ENCODE measurements around the gene PALLD.

DNA sequence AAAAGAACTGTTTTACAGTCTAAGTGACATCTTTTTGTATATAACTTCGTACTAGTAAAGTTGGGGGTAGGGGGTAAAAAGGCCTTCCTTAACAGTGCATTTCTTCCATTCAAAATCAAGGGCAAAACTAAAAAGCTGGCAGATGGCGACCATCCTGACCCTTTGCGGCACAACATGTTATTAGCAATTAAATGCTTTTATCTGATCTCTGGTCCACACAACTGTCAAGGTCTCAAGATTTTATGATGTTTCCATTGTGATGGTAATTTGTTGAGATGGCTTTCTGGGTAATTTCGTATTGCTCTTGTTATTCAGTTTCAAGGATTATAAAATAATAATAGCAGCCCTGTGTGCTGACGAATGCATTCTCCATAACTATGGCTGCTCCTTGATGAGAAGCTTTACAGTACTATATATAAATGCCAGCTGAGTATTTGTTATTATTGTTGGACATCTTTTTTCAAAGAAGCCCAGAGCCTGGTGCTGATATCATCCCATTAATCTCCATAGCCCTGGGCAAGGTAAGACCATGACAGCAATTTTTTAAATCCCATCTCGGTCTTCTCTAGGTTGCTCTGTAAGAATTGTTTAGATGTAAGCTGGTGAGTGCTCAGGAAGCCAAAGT, 423.7 kb downstream of the PALLD start:
- TF ChIP-seq CTCF (IDR thresholded peaks at IDR 0.05) (no peak), POLR2AphosphoS5 (IDR thresholded peaks at IDR 0.05; ENCODE audit: low read depth, low read length) (no peak)
- TF ChIP-seq, protein P1, sequence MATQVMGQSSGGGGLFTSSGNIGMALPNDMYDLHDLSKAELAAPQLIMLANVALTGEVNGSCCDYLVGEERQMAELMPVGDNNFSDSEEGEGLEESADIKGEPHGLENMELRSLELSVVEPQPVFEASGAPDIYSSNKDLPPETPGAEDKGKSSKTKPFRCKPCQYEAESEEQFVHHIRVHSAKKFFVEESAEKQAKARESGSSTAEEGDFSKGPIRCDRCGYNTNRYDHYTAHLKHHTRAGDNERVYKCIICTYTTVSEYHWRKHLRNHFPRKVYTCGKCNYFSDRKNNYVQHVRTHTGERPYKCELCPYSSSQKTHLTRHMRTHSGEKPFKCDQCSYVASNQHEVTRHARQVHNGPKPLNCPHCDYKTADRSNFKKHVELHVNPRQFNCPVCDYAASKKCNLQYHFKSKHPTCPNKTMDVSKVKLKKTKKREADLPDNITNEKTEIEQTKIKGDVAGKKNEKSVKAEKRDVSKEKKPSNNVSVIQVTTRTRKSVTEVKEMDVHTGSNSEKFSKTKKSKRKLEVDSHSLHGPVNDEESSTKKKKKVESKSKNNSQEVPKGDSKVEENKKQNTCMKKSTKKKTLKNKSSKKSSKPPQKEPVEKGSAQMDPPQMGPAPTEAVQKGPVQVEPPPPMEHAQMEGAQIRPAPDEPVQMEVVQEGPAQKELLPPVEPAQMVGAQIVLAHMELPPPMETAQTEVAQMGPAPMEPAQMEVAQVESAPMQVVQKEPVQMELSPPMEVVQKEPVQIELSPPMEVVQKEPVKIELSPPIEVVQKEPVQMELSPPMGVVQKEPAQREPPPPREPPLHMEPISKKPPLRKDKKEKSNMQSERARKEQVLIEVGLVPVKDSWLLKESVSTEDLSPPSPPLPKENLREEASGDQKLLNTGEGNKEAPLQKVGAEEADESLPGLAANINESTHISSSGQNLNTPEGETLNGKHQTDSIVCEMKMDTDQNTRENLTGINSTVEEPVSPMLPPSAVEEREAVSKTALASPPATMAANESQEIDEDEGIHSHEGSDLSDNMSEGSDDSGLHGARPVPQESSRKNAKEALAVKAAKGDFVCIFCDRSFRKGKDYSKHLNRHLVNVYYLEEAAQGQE (IDR thresholded peaks at IDR 0.05; ENCODE audit: insufficient read depth in 1 of 2, low read depth in 2 of 2, low read length in 1 of 2) = no peak

Measured in Panc1 (cell line).